ENCODE results near the gene TEX19. TPM values are rescaled to one million over a fixed set of nuclear protein-coding genes. Genes with fewer than 3 reads are reported as not detected.

Gene TEX19
- total RNA-seq, 4 donors from 2014 or later: not detected

DNA sequence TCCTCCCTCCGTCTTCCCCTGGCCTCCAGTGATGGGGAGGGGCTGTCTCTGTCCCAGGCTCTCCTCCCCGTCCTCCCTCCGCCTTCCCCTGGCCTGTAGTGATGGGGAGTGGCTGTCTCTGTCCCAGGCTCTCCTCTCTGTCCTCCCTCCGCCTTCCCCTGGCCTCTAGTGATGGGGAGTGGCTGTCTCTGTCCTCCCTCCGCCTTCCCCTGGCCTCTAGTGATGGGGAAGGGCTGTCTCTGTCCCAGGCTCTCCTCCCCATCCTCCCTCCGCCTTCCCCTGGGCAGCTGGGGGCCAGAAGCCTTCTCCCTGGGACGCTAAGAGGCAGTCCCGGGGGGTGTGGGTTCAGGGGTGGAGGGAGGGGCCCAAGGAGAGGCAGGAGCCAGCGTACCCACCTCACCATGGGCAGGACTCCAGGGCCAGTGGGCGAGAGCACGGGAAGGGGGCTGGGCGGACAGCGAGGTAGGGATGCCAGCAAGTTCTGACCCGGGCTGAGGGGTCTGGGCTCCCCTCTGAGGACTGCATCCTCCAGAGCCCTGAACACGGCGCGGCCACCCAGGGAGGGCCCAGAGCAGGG is 27.3 kb downstream of the TEX19 start:
- no peak overlapping the region for H3K4me3 ChIP-seq (ENCODE audit: low read depth, poor library complexity, severe bottlenecking)
- TF ChIP-seq POLR2A (IDR thresholded peaks at IDR 0.05): no peak
- TF ChIP-seq, protein P1, sequence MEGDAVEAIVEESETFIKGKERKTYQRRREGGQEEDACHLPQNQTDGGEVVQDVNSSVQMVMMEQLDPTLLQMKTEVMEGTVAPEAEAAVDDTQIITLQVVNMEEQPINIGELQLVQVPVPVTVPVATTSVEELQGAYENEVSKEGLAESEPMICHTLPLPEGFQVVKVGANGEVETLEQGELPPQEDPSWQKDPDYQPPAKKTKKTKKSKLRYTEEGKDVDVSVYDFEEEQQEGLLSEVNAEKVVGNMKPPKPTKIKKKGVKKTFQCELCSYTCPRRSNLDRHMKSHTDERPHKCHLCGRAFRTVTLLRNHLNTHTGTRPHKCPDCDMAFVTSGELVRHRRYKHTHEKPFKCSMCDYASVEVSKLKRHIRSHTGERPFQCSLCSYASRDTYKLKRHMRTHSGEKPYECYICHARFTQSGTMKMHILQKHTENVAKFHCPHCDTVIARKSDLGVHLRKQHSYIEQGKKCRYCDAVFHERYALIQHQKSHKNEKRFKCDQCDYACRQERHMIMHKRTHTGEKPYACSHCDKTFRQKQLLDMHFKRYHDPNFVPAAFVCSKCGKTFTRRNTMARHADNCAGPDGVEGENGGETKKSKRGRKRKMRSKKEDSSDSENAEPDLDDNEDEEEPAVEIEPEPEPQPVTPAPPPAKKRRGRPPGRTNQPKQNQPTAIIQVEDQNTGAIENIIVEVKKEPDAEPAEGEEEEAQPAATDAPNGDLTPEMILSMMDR (IDR thresholded peaks at IDR 0.05): no peak
- 25 to 33% methylated on average over 9 to 16 of the region's 17 CpGs for WGBS, 2 donors
- DNase-seq (ENCODE audit: low spot score in 2 of 2): peak in 1 of 2 donors; percentile 83
- intact Hi-C loops (cut with DNase I; ENCODE audit: low total_unique reads): no loop called here

- no peak for DNase-seq (ENCODE audit: low spot score in 2 of 2)
Measured at GRCh38 chr17:82386881-82387704, 28.0 kb downstream of the TEX19 start.

GRCh38 chr17:82387705-82388106 is 28.7 kb downstream of the TEX19 start:
- intact Hi-C loops (cut with DNase I; ENCODE audit: low total_unique reads): no loop called here
- H3K4me3 ChIP-seq (ENCODE audit: low read depth, poor library complexity, severe bottlenecking): no peak overlapping the region
- 67 to 70% methylated on average over 3 of the region's 3 CpGs for WGBS, 2 donors
- DNase-seq (ENCODE audit: low spot score in 2 of 2): no peak
- no peak for TF ChIP-seq POLR2A (IDR thresholded peaks at IDR 0.05)
- TF ChIP-seq, protein P1 (IDR thresholded peaks at IDR 0.05): no peak

More at GRCh38 chr17:82386881-82387704, 28.0 kb downstream of the TEX19 start:
- TF ChIP-seq, protein P1 (IDR thresholded peaks at IDR 0.05): no peak
- TF ChIP-seq POLR2A (IDR thresholded peaks at IDR 0.05): no peak
- no peak overlapping the region for H3K4me3 ChIP-seq (ENCODE audit: low read depth, poor library complexity, severe bottlenecking)
- 34 to 37% methylated on average over 35 to 37 of the region's 38 CpGs for WGBS, 2 donors
- intact Hi-C loops (cut with DNase I; ENCODE audit: low total_unique reads): no loop called here

DNA sequence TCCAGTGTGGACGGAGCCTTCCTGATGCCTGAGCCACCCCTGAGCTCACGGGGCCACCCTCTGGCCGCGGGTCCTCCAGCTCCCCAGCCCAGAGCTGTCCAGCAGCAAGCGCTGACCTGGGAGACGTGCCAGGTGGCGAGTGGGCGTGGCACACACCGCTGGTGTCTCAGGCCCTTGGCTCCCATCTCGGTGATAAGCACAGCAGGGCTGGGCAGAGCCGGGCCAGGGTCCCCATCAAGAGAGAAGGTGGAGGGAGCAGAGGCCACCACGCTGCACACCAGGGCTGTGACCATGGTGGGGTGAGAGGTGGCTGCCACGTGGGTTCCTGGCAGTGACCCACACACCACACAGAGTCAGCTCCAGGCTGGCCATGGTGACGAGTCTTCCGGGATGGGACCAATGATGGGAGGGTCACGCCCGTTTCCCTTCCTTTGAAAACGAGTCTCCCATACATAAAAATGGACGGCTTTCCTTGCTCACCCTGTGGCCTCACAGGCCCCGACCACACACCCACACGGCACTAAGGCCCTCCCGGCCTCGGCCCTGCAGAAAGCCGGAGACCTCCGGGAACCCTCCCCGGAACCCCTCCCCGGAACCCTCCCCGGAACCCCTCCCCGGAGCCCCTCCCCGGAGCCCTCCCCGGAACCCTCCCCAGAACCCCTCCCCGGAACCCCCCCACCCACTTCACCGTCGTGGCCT is 29.3 kb downstream of the TEX19 start:
- no peak overlapping the region for H3K4me3 ChIP-seq (ENCODE audit: low read depth, poor library complexity, severe bottlenecking)
- intact Hi-C loops (cut with DNase I; ENCODE audit: low total_unique reads): no loop called here
- TF ChIP-seq, protein P1 (IDR thresholded peaks at IDR 0.05): no peak
- no peak for TF ChIP-seq POLR2A (IDR thresholded peaks at IDR 0.05)
- DNase-seq (ENCODE audit: low spot score in 2 of 2): no peak
- 72 to 74% methylated on average over 24 to 31 of the region's 34 CpGs for WGBS, 2 donors

DNA sequence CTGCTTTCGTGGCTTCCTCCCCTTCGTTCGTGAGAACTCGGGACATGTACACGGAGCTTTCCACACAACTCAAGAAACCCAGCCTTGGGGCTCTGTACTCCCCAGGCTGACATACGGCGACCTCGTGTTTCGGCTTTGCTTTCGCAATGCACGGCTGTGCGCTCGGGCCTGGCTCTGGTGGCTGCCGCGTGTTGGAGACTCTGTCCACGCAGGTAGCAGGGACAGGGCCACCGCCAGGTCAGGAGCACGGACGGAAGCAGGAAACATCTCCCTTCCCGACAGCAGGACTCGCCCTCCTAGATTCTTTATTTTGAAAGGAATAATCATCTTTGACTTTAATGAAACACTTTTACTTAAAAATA is 29.9 kb downstream of the TEX19 start:
- TF ChIP-seq POLR2A (IDR thresholded peaks at IDR 0.05): no peak
- TF ChIP-seq, protein P1 (IDR thresholded peaks at IDR 0.05): no peak
- DNase-seq (ENCODE audit: low spot score in 2 of 2): no peak
- H3K4me3 ChIP-seq (ENCODE audit: low read depth, poor library complexity, severe bottlenecking): no peak overlapping the region
- WGBS, 2 donors: 72 to 85% methylated on average over 21 of the region's 21 CpGs
- intact Hi-C loops (cut with DNase I; ENCODE audit: low total_unique reads): no loop called here
